Measurements from ENCODE around the gene C6orf89. TPM values are rescaled to one million over a fixed set of nuclear protein-coding genes. Genes with fewer than 3 reads are reported as not detected.
"Not testable (repeated sequence)": the region's sequence is repeated elsewhere in the genome, so short reads cannot be mapped to it uniquely, and the experiment has no call there.

Gene C6orf89
- total RNA-seq, 6 donors from 2014 or later = 22.0 to 60.8 (median 42.5) TPM

GRCh38 chr6:36944650-36945049, 58.9 kb downstream of the C6orf89 start:
- 56 to 87% methylated on average over 5 of the region's 5 CpGs for WGBS, 2 donors
- Histone ChIP-seq H3K4me1 (no peaks in the 10 kb centered on the region), H3K9me3 (no peaks in the 10 kb centered on the region), H3K27ac (no peak overlapping the region), H3K27me3 (no peaks in the 10 kb centered on the region), H3K4me3 (no peak overlapping the region), H3K36me3 (no peaks in the 10 kb centered on the region)
- DNase-seq = no peak
- TF ChIP-seq CTCF (IDR thresholded peaks at IDR 0.05) (no peak), POLR2A (IDR thresholded peaks at IDR 0.05) (no peak), EP300 (IDR thresholded peaks at IDR 0.05) (no peak), POLR2AphosphoS5 (IDR thresholded peaks at IDR 0.05) (no peak)
- ATAC-seq (ENCODE audit: low FRiP score in 2 of 2) = no peak

- WGBS, 2 donors = 84 to 89% methylated on average over 4 of the region's 4 CpGs
- Histone ChIP-seq H3K27me3 (no peaks in the 10 kb centered on the region), H3K9me3 (no peaks in the 10 kb centered on the region), H3K4me3 (no peak overlapping the region), H3K36me3 (no peaks in the 10 kb centered on the region), H3K27ac (no peak overlapping the region), H3K4me1 (no peaks in the 10 kb centered on the region)
- no peak for DNase-seq
- ATAC-seq (ENCODE audit: low FRiP score in 2 of 2) = no peak
- no peak for TF ChIP-seq CTCF (IDR thresholded peaks at IDR 0.05)
- no peak for TF ChIP-seq POLR2AphosphoS5 (IDR thresholded peaks at IDR 0.05)
- TF ChIP-seq POLR2A (IDR thresholded peaks at IDR 0.05) = no peak
- TF ChIP-seq EP300 (IDR thresholded peaks at IDR 0.05) = no peak
These were observed 59.5 kb downstream of the C6orf89 start for GRCh38 chr6:36945301-36945700.

GRCh38 chr6:36946526-36946925, 60.8 kb downstream of the C6orf89 start:
- no peaks in the 10 kb centered on the region for H3K9me3 ChIP-seq
- DNase-seq = no peak
- no peak for ATAC-seq (ENCODE audit: low FRiP score in 2 of 2)
- H3K27me3 ChIP-seq = no peaks in the 10 kb centered on the region
- no peak overlapping the region for H3K4me3 ChIP-seq
- H3K4me1 ChIP-seq = no peaks in the 10 kb centered on the region
- H3K27ac ChIP-seq = no peak overlapping the region
- WGBS, 2 donors = 86 to 93% methylated on average over 4 of the region's 4 CpGs
- TF ChIP-seq CTCF (IDR thresholded peaks at IDR 0.05) (no peak), EP300 (IDR thresholded peaks at IDR 0.05) (no peak), POLR2A (IDR thresholded peaks at IDR 0.05) (no peak), POLR2AphosphoS5 (IDR thresholded peaks at IDR 0.05) (no peak)
- H3K36me3 ChIP-seq = no peaks in the 10 kb centered on the region

GRCh38 chr6:36947570-36948351, 62.0 kb downstream of the C6orf89 start:
- Histone ChIP-seq H3K4me3 (no peak overlapping the region), H3K9me3 (no peaks in the 10 kb centered on the region), H3K27me3 (no peaks in the 10 kb centered on the region), H3K36me3 (no peaks in the 10 kb centered on the region), H3K27ac (no peak overlapping the region), H3K4me1 (no peaks in the 10 kb centered on the region)
- TF ChIP-seq EP300 (IDR thresholded peaks at IDR 0.05) = no peak
- 70 to 72% methylated on average over 12 of the region's 12 CpGs for WGBS, 2 donors
- DNase-seq (peak in 1 of 2 donors; percentile 18), ATAC-seq (ENCODE audit: low FRiP score in 2 of 2) (peak in 1 of 2 donors; percentile 40)

- not testable (repeated sequence) for H3K4me3 ChIP-seq; ATAC-seq (ENCODE audit: low FRiP score in 2 of 2); H3K27ac ChIP-seq; H3K36me3 ChIP-seq; H3K27me3 ChIP-seq; H3K9me3 ChIP-seq; H3K4me1 ChIP-seq
- peak in 1 of 2 donors; percentile 6 for DNase-seq
- 89 to 91% methylated on average over 9 of the region's 9 CpGs for WGBS, 2 donors
These were observed 63.3 kb downstream of the C6orf89 start for GRCh38 chr6:36949076-36949475.

GRCh38 chr6:36949636-36950035, 63.9 kb downstream of the C6orf89 start:
- TF ChIP-seq EP300 (IDR thresholded peaks at IDR 0.05) (no peak), POLR2AphosphoS5 (IDR thresholded peaks at IDR 0.05) (no peak), CTCF (IDR thresholded peaks at IDR 0.05) (no peak), POLR2A (IDR thresholded peaks at IDR 0.05) (no peak)
- 85 to 86% methylated on average over 3 of the region's 3 CpGs for WGBS, 2 donors
- no peaks in the 10 kb centered on the region for H3K27me3 ChIP-seq
- DNase-seq = no peak
- H3K4me1 ChIP-seq = no peaks in the 10 kb centered on the region
- no peaks in the 10 kb centered on the region for H3K9me3 ChIP-seq
- ATAC-seq (ENCODE audit: low FRiP score in 2 of 2) = no peak
- H3K36me3 ChIP-seq = no peaks in the 10 kb centered on the region
- H3K27ac ChIP-seq = no peak overlapping the region
- no peak overlapping the region for H3K4me3 ChIP-seq
